SHP77 (cell line): ENCODE results near the gene RPL22.

Source experiments
- DNase-seq, 2 experiments: peaks; one replicate each; lab custom pipeline; 2025; lab: John Stamatoyannopoulos, UW

The RPL22 gene

DNA sequence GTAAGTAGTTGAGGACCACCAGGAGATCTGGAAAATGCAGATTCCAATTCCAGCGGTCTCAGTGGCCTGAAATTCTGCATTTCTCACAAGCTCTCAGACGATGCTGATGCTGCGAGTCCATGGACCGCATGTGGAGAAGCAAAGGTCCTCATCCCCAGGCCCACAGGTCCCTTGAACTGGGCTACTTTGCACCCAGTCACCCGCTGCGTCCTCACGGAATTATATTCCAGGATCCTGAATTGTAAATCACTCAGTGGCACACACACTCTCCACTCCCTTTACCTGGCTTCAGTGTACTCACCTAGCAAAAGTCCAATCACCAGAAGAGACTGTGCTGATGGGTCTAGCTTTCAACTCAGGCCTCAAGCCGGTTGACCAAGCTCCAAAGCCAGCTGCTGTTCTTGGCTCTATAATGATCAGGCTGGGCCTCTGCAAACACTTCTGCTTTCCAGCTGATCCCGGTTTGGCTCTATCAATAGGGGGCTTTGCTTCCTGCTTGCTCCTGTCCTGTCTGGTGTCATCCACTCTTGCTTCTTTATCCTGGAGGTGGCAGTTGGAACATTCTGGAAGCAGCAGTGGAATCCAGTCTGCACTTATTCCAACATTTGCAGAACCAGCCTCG lies 904 bp upstream of the RPL22 start:
- DNase-seq = peak; percentile 72 to 79

DNA sequence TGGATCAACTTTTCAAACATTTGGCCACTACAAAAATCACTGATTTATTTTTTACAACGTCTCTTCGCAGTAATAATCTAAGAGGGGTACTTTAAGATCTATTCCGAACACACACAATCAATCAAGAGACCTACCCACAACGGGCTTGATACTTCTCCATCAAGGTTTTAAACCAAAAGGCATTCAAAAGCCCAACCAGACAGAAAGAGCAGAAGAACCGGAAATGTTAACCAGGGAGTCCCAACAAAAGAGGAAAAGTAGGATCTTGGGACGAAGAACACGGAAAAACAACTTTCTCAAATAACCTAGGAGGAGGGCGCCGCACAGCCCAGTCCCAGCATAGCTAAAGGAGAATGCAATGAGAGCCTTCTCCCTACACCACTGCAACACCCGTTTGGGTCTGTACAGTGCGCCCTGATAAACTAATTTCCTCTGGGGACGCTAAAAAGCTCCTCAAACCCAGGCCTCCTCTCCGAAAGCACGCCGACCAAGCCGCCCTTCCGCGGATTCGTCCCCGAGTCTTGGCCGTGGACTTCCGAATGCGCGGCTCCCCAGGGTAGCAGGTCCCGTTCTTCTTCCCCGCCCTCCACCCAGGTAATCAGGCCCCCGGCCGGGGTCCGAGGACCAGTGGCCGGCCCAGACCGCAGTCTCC lies 623 bp downstream of the RPL22 start:
- no peak for DNase-seq

DNA sequence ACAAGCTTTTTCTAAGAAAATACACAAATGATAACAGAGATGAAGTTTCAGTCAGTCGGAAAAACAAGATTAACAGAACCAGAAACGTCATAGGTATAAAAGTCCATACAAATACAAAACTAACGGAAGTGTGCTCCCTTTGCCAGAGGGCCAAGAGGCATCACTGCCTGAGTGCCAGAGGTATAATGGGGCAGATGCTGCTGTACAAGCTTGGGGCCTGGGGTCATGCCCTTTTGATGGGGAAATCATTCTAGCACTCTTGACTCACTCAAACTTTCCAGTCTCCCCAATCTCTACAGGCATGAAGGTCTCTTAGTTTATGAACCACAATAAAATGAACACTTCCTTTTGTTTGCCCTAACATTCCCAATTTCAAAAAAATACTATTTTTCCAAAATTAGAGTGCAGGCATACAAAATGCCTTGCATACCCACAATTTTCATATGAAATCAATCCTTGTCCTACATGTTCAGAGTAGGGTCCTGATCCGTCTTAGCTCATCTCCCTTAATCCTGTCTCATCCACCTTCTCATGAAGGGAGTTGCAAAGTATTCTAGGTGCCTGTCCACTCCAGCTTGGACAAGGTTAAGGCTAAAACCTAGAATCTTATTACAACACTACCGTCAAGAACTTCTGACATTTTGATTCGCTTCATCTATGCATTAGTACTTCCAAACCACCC lies 1.5 kb downstream of the RPL22 start:
- no peak for DNase-seq

DNA sequence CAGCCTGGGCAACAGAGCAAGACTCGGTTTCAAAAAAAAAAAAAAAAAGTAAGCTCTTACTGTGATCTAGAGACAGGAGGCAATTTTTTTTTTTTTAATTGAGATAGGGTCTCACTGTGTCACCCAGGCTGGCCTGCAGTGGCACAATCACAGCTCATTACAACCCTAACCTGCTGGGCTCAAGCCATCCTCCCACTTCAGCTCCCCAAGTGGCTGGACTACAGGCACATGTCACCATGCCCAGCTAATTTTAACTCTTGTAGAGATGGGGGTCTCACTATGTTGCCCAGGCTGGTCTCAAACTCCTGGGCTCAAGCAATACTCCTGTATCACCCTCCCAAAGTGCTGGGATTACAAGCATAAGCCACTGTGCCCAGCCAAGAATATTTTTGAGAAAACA lies 7.4 kb downstream of the RPL22 start:
- no peak for DNase-seq

DNA sequence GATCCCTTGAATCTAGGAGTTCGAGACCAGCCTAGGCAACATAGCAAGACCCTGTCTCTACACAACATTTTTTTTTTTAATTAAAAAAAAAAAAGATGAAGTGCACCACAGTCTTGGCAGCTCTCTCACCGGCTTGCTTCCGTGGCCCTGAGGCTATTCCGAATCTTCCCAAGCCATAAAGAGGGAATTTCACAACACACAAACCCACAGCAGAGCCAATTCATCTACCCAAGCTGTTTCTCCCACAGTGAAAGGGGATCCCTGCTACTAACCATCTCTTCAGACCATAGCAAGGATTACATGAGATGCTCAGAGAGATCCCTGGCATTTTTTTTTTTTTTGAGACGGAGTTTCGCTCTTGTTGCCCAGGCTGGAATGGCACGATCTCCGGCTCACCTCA lies 10.9 kb downstream of the RPL22 start:
- no peak for DNase-seq

DNA sequence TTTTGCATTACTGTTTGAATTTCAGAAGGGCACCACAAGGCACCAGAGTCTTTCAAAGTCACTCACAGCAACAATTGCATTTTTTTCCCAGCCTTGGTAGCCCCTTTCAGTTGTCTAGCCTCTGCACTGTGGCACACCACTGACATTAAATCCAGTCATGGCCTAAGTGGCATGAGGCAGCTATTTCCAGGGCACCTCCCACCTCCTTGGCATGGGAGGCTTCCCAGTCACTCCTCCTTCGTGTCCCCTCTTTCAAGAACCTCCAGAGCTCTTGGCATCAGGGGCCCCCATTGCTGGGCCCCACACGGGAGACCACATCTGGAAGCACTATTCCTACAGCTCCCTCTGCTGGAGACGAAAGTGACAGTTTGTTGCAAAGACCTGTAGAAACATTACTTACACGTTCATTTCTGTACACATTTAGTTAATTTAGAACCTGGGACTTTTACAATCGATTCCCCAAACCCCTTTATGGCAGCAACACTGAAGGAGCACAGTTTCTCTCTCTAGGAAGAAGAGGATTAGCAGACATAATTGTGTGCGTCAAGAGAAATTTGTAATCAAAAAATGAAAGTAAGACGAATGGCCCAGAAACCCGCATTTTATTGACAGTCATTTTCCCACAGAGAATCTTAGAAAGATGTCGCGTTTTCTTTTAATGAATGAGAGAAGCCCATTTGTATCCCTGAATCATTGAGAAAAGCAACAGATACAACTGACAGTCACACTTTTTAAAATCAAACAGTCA lies 13.6 kb downstream of the RPL22 start:
- DNase-seq = peak in 1 of 2 experiments; percentile 12

DNA sequence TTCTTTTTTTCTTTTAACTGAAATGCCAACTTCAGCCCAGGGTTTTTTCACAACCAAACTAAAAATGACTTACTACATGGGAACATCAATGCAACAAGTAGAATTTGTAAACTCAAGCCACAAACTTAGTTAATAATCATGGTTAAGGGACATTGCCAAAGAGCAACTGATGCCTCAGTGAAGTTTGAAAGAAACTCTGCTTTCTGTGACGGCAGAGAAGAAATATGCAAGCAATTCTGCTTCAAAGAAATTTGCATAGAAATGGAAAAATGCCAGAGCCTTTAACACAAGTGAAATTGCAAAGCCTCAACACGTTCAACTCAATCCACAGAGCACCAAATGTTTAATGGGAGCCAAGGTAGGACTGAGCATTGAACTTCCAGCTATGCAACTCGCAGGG lies 14.2 kb downstream of the RPL22 start:
- DNase-seq = no peak

DNA sequence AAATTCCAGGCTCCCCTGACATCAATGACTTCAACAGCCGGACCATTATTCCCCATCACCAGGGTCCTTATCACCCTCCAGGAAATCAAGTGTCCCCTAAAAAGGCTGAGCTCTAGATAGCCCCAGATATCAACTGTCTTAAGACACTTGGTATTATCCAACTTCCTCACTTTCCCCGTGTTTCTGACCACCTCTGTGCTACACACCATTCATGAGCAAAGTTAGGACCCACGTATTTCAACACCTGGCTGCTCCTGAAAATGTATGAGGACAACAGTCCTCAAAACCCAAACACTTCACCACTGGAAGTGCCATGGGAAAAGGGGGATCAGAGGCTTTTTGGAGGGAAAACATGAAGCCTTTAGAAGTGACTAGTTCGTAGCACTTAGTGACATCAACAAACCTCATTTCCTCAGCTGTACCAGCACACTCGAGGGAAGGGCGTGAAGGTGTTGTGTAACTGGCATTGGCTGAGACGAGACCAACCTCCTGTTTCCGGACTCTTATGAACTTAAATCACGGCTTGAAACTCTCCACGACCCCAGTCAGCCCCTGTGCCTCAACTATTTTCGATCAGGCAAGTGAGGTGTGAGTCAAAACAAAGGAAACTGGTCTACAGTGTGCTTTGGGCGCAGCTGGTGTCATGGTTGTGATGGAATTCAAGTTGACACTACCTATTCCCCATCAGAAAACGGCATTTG lies 15.2 kb downstream of the RPL22 start:
- no peak for DNase-seq

DNA sequence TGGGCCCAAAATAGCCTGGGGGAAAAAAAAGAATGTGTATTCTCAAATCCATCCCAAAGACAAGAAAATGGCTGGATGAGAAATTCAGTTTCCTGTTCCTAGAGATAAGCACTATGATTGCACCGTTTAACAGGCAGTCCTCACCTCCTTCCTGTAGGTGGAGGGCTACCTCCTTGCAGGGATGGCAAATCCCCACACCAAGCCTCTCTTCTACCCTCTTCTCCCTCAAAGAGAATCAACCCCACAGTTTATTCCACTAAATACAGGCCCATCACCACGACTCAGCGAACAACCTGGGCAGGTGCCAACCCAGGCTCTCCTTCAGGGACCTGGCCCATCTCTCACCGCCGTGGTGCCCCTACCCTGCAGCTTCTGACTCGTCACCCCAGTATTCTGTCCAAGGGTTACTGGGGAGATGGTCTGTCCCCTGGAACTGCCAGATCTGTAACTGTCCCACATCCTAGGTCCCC lies 15.8 kb downstream of the RPL22 start:
- no peak for DNase-seq

DNA sequence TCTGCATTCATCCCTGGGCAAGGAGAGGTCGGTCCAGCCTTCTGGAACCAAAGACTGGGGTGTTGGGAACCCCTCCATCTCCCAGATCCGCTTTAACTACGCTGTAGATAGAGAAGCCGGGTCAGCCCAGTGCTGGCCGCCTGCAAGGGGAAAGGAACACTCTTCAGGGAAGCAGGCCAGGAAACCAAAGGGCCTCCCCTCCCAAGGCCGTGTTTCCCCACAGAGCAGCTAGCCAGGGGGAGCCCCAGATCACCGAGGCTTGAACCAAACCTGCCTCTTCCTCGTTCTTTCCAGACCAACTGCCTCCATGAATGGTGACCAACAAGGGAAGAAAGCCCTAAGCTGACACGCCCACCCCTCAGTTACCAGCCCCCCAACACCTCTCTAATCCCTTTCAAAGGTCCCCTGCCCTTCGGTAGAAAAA lies 18.0 kb downstream of the RPL22 start:
- DNase-seq = no peak

DNA sequence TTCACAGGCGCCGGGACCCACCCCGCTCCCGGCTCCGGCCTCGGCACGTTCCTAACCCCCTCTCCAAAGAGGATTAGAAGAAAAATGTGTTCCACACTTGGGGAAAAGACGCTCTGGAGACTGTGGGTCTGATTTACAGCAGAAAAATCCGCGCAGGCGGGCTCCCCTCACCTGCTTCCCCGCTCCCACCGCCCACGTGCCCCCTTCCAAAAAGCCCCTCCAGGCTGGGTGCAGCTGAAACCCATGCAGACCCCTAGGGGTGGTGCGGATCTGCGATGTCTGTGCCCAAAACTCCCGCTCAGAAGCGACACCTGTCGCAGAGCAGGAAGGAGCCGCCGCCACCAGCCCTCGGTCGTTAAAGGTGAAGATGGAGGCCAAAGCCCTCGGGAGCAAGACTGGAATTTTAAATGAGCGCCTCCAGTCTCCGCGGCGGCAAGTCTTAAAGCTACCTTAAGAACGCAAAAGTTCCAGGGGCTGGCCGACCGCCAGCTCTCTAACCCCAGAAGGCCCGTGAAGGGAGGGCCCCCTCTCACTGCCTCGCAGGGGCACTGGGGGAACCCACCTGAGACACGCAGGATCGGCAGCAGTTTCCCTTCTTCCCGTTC lies 18.6 kb downstream of the RPL22 start:
- no peak for DNase-seq

DNA sequence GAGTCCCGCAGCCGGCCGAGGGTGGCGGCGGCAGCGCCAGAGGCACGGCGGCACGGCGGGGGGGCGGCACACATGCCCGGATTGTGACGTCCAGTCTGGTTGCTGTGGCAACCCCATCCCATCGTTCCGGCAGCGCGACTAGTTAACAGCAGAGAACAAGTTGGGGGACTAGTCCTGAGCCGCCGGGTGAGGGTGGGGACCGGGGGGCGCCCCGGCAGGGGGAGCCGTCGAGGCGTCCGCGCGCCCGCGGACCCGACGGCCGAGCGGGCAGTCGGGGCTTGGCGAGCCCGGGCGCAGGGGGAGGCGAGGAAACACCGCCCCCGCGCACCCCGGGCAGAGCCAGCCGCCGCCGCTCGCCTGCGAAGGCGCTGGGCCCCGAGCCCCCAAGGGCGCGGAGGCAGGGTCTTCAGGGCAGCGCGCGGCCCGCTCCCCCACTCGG lies 19.1 kb downstream of the RPL22 start, which contains the start of gene CHD5:
TSS of gene CHD5 (minus strand) at position 54 of the 439 bp plus-strand sequence. CDS start 298 bp downstream, outside the sequence.
- peak in 1 of 2 experiments; percentile 22 for DNase-seq

DNA sequence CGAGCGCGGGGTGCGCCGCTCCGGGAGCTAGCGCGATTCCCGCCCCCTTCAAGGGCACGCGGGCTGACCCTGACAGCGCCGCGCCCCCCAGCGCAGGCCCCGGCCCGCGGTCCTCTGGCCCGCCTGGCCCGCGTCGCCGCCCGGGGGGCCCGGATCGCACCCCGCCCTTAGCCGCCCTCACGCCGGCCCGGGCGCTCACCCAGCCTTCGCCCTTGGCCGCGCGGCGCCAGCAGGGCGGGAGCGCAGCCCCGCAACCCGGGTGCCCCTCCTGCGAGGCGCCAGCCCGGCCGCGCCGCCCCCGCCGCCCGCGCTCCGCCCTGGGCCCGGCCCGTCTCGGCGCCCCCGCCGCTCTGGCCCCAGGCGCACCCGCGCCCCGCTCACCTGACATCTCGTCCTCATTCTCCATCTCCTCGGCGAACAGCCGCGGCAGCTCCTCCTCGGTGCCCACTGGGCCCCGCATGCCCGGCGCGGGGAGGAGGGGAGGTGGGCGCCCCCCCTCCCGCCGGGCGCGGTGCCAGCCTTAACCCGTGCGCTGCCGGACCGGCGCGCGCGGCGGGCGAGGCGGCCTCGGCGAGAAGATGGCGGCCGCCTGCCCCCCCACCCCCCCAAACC lies 19.7 kb downstream of the RPL22 start:
- DNase-seq = no peak

DNA sequence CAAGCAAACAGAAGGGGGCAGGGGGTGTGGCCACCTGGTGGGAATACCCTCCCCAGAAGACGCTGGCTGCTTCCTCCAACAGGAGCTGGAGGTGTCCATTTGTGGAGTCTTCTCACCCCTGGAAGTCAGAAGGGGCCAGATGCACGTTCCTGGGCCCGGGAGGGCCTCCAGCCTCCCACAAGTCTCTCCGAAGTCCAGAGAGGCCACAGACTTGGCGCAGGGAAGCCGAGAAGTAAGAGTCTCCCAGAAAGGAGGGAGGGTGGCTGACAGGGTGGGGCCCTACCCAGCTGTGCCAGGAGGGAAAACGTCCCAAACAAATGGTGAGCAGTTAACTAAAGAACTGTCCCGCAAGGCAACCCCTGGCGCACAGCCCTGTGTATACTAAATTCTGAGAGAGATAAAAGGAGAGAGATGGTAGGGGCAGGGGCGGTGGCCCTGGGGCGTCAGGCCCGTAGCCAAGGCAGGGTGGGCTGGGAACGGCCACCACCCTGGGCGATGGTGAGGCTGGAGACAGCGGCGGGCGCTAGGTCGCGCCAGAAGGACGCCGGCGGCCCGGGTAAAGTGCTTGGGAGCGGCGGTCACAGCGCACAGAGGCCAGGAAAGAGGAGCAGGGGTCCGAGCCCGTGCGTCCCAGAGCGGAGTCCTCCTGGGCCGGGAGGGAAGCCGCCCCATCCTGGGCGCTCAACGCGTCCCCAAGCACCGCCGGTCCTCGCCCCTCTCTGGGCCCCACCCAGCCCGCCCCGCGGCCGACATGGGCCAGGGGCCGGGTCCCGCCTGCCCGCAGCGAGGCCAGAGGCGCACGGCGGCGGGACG lies 20.4 kb downstream of the RPL22 start:
- DNase-seq = no peak

DNA sequence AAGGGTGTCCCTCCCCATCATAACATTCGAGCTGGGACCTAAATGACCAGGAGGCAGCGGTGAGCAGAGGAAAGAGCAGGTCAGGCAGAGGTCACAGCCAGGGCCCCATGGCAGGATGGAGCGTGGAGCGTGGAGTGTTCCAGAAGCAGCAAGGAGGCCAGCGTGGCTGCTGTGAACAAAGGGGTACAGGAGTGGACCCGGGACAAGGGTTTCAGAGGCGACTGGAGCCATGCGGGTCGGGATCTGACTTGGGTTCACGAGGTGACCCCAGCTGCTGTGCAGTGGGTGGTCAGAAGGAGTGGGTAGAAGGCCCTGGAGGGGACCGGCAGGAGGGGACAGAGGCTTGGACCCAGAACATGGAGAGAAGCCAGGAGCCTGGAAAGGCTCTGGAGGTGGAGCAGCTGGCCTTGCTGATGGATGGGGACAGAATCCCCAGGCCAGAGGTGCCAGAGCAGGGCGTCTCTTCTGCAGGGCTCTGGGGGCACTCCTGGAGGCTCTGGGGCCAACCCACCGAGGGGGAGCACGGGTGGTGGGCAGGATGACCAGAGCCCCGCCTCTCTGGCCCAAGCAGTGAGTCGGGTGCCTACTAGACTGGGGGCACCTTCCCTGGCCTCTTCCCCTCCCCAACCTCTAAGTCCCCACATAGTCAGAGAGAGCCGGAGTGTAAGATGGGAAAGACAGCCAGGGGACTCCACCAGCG lies 21.6 kb downstream of the RPL22 start:
- DNase-seq = no peak

DNA sequence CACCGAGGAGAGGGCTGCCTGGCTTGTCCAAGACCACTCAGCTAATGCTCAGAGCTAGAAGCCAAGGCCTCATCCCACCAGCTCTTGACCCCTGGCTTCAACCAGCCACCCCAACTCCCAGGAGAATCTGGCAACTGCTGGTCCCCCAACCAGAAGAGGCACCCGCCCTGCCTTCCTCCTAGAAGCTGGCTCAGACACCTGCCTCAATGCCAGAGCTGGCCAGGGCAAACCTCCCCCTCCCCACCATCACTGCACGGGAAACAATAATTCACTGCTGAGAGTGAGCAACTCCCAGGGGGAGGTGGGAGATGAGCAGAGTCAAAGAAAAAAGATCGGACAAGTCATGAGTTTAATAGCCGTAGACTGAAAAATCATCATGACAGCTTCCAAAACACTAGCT lies 22.6 kb downstream of the RPL22 start:
- DNase-seq = no peak

DNA sequence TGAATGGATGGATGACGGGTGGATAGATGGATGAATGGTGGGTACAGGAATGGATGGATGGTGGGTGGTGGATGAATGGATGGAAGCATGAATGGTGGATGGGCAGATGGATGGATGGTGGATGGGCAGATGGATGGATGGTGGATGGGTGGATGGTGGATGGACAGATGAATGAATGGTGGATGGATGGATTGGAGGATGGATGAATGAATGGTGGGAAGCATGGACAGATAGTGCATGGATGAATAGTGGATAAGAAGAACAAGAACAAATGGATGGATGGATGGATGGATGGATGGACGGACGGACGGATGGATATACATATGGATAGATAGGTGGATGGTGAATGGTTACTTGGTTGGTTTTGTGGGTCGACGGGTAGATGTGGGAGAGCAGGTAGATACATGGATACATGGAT lies 24.0 kb downstream of the RPL22 start:
- DNase-seq = no peak

DNA sequence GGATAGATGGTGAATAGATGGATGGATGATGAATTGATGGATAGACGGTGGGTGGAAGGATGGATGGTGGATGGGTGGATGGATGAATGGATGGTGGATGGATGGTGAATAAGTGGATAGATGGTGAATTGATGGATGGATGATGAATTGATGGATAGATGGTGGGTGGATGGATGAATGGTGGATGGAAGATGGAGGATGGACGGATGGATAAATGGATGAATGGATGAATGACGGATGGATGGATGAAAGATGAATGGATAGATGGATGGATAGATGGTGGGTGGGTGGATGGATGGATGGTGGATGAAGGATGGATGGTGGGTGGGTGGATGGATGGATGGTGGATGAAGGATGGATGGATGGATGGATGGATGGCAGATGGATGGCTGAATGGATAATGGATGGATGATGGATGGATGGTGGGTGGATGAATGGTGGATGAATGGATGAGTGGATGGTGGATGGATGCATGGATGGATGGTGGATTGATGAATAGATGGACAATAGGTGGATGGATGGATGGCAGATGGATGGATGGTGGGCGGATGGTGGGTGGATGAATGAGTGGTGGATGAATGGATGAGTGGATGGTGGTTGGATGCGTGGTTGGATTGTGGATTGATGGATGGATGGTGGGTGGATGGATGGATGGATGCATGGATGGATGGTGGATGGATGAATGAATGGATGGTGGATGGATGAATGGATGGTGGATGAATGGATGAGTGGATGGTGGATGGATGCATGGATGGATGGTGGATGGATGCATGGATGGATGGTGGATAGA lies 24.6 kb downstream of the RPL22 start:
- no peak for DNase-seq

DNA sequence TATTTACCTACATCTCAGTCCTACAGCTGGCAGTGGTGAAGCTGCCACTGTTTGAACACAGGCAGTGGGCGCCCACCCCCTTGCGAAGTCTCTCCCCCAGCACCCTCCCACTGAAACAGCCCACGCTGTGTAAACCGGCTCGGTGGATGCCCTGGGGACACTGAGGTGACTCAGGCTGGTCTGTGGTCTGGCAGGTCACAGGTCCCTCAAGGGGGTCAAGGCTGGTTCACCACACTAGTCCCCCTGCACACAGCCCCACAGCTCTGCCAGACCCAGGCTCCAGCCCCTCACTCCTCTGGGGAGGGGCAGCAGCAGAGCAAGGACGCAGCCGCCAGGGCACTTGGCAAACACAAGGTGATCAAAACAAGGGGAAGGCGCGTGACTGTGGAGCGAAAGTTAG lies 26.8 kb downstream of the RPL22 start:
- DNase-seq = no peak
